ENCODE results near the gene TRIO. TPM values are rescaled to one million over a fixed set of nuclear protein-coding genes. Genes with fewer than 3 reads are reported as not detected.

TRIO gene
- total and polyA plus RNA-seq, 2 donors (not counting 3 experiments of a cell fraction or from before 2014, with no cell fraction given), result 82.9 to 248 TPM

DNA sequence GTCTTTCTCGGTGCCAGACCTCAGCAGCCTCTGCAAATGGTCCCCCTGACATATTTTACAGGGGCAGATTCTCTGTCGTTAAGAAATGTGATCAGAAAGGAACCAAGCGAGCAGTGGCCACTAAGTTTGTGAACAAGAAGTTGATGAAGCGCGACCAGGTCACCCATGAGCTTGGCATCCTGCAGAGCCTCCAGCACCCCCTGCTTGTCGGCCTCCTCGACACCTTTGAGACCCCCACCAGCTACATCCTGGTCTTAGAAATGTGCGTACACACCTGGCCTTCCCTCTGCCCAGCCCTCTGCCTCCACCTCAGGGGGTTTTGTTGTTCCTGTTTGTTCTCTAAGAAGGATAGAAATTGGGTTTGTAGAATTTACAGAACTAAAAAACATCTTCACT lies 361.2 kb downstream of the TRIO start:
- Histone ChIP-seq H3K9ac (replicated peaks; ENCODE audit: extremely low read depth, insufficient read depth, low read length) (no peak overlapping the region), H3K4me2 (ENCODE audit: insufficient read depth, low read length) (no peak overlapping the region), H4K20me1 (replicated peaks; ENCODE audit: control insufficient read depth, extremely low read depth, insufficient read depth, low read length) (no peaks in the 10 kb centered on the region), H3K27ac (ENCODE audit: insufficient read depth, low read depth, low read length) (no peak overlapping the region), H2AFZ (ENCODE audit: low read depth, low read length) (no peak overlapping the region), H3K9me3 (replicated peaks; ENCODE audit: control insufficient read depth, insufficient read depth, low read length) (no peaks in the 10 kb centered on the region), H3K36me3 (ENCODE audit: control insufficient read depth in 2 of 2, extremely low read depth in 1 of 2, insufficient read depth in 2 of 2, low read length in 2 of 2) (peaks cover 16 to 52% of the 10 kb centered on the region in 2 experiments), H3K79me2 (ENCODE audit: control insufficient read depth, insufficient read depth, low read length) (no peaks in the 10 kb centered on the region), H3K4me1 (ENCODE audit: control insufficient read depth, extremely low read depth, insufficient read depth, low read length) (no peaks in the 10 kb centered on the region), H3K4me3 (replicated peaks in 1 of 3; ENCODE audit: insufficient read depth in 1 of 3, low read depth in 1 of 3, low read length in 3 of 3) (no peak overlapping the region), H3K27me3 (ENCODE audit: control insufficient read depth in 2 of 2, insufficient read depth in 2 of 2, low read length in 2 of 2) (no peaks in the 10 kb centered on the region), H3K9me1 (replicated peaks; ENCODE audit: control insufficient read depth, extremely low read depth, insufficient read depth, low read length) (no peaks in the 10 kb centered on the region)
- DNase-seq (ENCODE audit: low read depth, low spot score) (no peak), FAIRE-seq (no peak)
- dilution Hi-C loops (cut with MboI; ENCODE audit: extremely low pct_ligation_motif_present, low sequenced_read_pairs), result no loop called here
- TF ChIP-seq GATA2 (IDR thresholded peaks at IDR 0.05; ENCODE audit: insufficient read depth, insufficient read length, low read depth, low read length), result no peak
- no peak for TF ChIP-seq JUN (IDR thresholded peaks at IDR 0.05; ENCODE audit: borderline replicate concordance, insufficient read depth, insufficient read length, low read depth)
- TF ChIP-seq POLR2AphosphoS5 (IDR thresholded peaks at IDR 0.05; ENCODE audit: insufficient read depth, low read depth, low read length), result no peak
- no peak for TF ChIP-seq MAX (IDR thresholded peaks at IDR 0.05; ENCODE audit: insufficient read depth, insufficient read length)
- intact Hi-C loops (cut with micrococcal nuclease), result no loop called here
- no TSS peak for BruUV-seq (replicated peaks)
- CTCF ChIA-PET, result no interaction called here
- POLR2A ChIA-PET, result no interaction called here

GRCh38 chr5:14504816-14505215 lies 361.7 kb downstream of the TRIO start:
- Histone ChIP-seq H3K4me2 (ENCODE audit: insufficient read depth, low read length) (no peak overlapping the region), H3K4me3 (replicated peaks in 1 of 3; ENCODE audit: insufficient read depth in 1 of 3, low read depth in 1 of 3, low read length in 3 of 3) (no peak overlapping the region), H3K9me1 (replicated peaks; ENCODE audit: control insufficient read depth, extremely low read depth, insufficient read depth, low read length) (no peaks in the 10 kb centered on the region), H3K79me2 (ENCODE audit: control insufficient read depth, insufficient read depth, low read length) (no peaks in the 10 kb centered on the region), H2AFZ (ENCODE audit: low read depth, low read length) (no peak overlapping the region), H3K27ac (ENCODE audit: insufficient read depth, low read depth, low read length) (no peak overlapping the region), H4K20me1 (replicated peaks; ENCODE audit: control insufficient read depth, extremely low read depth, insufficient read depth, low read length) (no peaks in the 10 kb centered on the region), H3K36me3 (ENCODE audit: control insufficient read depth in 2 of 2, extremely low read depth in 1 of 2, insufficient read depth in 2 of 2, low read length in 2 of 2) (peaks cover 16 to 52% of the 10 kb centered on the region in 2 experiments), H3K9me3 (replicated peaks; ENCODE audit: control insufficient read depth, insufficient read depth, low read length) (no peaks in the 10 kb centered on the region), H3K9ac (replicated peaks; ENCODE audit: extremely low read depth, insufficient read depth, low read length) (no peak overlapping the region), H3K4me1 (ENCODE audit: control insufficient read depth, extremely low read depth, insufficient read depth, low read length) (no peaks in the 10 kb centered on the region), H3K27me3 (ENCODE audit: control insufficient read depth in 2 of 2, insufficient read depth in 2 of 2, low read length in 2 of 2) (no peaks in the 10 kb centered on the region)
- no TSS peak for BruUV-seq (replicated peaks)
- CTCF ChIA-PET, result interaction anchor here (0.6 to 1.3 kb wide), 3 partner anchors 36 to 144 kb away, joined by 3 to 5 read pairs (median 3); no protein-coding TSS in a partner anchor
- FAIRE-seq (no peak), DNase-seq (ENCODE audit: low read depth, low spot score) (no peak)
- TF ChIP-seq MYC (IDR thresholded peaks at IDR 0.05; ENCODE audit: low read depth, low read length), result no peak
- no peak for TF ChIP-seq FOS (IDR thresholded peaks at IDR 0.05; ENCODE audit: borderline replicate concordance, insufficient read depth, low read length)
- no peak for TF ChIP-seq EZH2 (IDR thresholded peaks at IDR 0.05; ENCODE audit: borderline replicate concordance, low read depth, low read length, severe bottlenecking)
- no peak for TF ChIP-seq JUN (IDR thresholded peaks at IDR 0.05; ENCODE audit: borderline replicate concordance, insufficient read depth, insufficient read length, low read depth)
- no peak for TF ChIP-seq POLR2AphosphoS5 (IDR thresholded peaks at IDR 0.05; ENCODE audit: insufficient read depth, low read depth, low read length)
- TF ChIP-seq POLR2A (IDR thresholded peaks at IDR 0.05; ENCODE audit: low read depth, low read length), result no peak
- TF ChIP-seq CTCF (IDR thresholded peaks at IDR 0.05; ENCODE audit: extremely low read depth in 1 of 2, insufficient read depth in 1 of 2, low read depth in 1 of 2, low read length in 2 of 2), result no peak
- no peak for TF ChIP-seq MAX (IDR thresholded peaks at IDR 0.05; ENCODE audit: insufficient read depth, insufficient read length)
- TF ChIP-seq GATA2 (IDR thresholded peaks at IDR 0.05; ENCODE audit: insufficient read depth, insufficient read length, low read depth, low read length), result no peak
- dilution Hi-C loops (cut with MboI; ENCODE audit: extremely low pct_ligation_motif_present, low sequenced_read_pairs), result no loop called here
- POLR2A ChIA-PET, result no interaction called here
- intact Hi-C loops (cut with micrococcal nuclease), result no loop called here
